T-cell (primary cell): ENCODE results near the gene ZGPAT. TPM values are rescaled to one million over a fixed set of nuclear protein-coding genes. Genes with fewer than 3 reads are reported as not detected.
A peak's percentile ranks its signal among the peaks of the same experiment; 100 is the strongest.

Experiments
- ATAC-seq, 4 experiments: fragments of 200-7000 bp in 3 of 4; fragments of 150-1000 bp in 1 of 4; cut with Tn5 transposase; replicated peaks in 1 of 4; 1 replicate in 3 of 4; 2 replicates in 1 of 4; pipeline ENCODE4 v1.10.0; 2021; ENCODE audit warnings: moderate library complexity in 3 of 4, mild to moderate bottlenecking in 2 of 4, moderate number of reproducible peaks in 1 of 4
- CTCF ChIA-PET, 2 donors: fragments of 300-600 bp; sonication (Branson Sonifier 250); formaldehyde crosslinking; loops; one replicate each; lab custom pipeline; 2022; ENCODE audit warnings: antibody characterized with exemption in 2 of 2; lab: Charles Lee
- POLR2A ChIA-PET, 2 donors: fragments of 300-600 bp; sonication (Branson Sonifier 250); formaldehyde crosslinking; loops; one replicate each; lab custom pipeline; 2022; ENCODE audit warnings: antibody characterized with exemption in 2 of 2; lab: Charles Lee
- DNase-seq, 35 experiments: peaks; one replicate each; pipeline versions ENCODE4 v3.0.0 to v3.0.0-alpha.2; 2013 to 2023
- H3K27ac ChIP-seq: one replicate; pipeline ENCODE4 v1.5.1; 2013; ENCODE audit warnings: low read length
- H3K27me3 ChIP-seq, 2 experiments: replicated peaks in 1 of 2; 1 replicate in 1 of 2; 2 replicates in 1 of 2; pipeline versions ENCODE4 v1.6.1 to v1.7.0; 2013; ENCODE audit warnings: low read length in 1 of 2, mixed read lengths in 1 of 2; ENCODE audit not compliant: control insufficient read depth in 2 of 2, insufficient read depth in 2 of 2; ENCODE audit errors: extremely low read depth in 1 of 2
- H3K36me3 ChIP-seq, 2 donors: 1 replicate in 1 of 2; 2 replicates in 1 of 2; pipeline versions ENCODE4 v1.6.1 to v1.7.0; 2013; ENCODE audit warnings: low read length in 1 of 2; ENCODE audit not compliant: control insufficient read depth in 2 of 2, insufficient read depth in 1 of 2; ENCODE audit errors: extremely low read depth in 1 of 2
- H3K4me1 ChIP-seq, 2 experiments: 1 replicate in 1 of 2; 2 replicates in 1 of 2; pipeline versions ENCODE4 v1.6.1 to v1.7.0; 2013; ENCODE audit warnings: low read length in 2 of 2, mixed read lengths in 1 of 2; ENCODE audit not compliant: insufficient read depth in 2 of 2, control insufficient read depth in 1 of 2; ENCODE audit errors: extremely low read depth in 1 of 2
- H3K4me3 ChIP-seq, 2 donors: 1 replicate in 1 of 2; 2 replicates in 1 of 2; pipeline versions ENCODE4 v1.5.1 to v1.7.0; 2013; ENCODE audit warnings: mild to moderate bottlenecking in 2 of 2, low read length in 1 of 2, moderate library complexity in 1 of 2; ENCODE audit not compliant: control insufficient read depth in 1 of 2; ENCODE audit errors: extremely low read depth in 1 of 2
- H3K9me3 ChIP-seq: 2 replicates; pipeline ENCODE4 v1.7.0; 2013
- H3K27ac Mint-ChIP-seq, 2 donors: one replicate each; pipeline ENCODE4 v1.8.0; 2020 to 2021; ENCODE audit warnings: mild to moderate bottlenecking in 2 of 2, mixed read lengths in 2 of 2
- H3K27me3 Mint-ChIP-seq, 2 donors: one replicate each; pipeline ENCODE4 v1.8.0; 2021 to 2022; ENCODE audit warnings: mixed read lengths in 2 of 2
- H3K36me3 Mint-ChIP-seq: one replicate; pipeline ENCODE4 v1.8.0; 2021; ENCODE audit warnings: mixed read lengths
- H3K4me1 Mint-ChIP-seq, 3 donors: one replicate each; pipeline ENCODE4 v1.8.0; 2020 to 2022; ENCODE audit warnings: mixed read lengths in 3 of 3, mild to moderate bottlenecking in 1 of 3
- H3K4me3 Mint-ChIP-seq, 3 donors: one replicate each; pipeline ENCODE4 v1.8.0; 2020 to 2022; ENCODE audit warnings: mild to moderate bottlenecking in 3 of 3, mixed read lengths in 3 of 3, moderate library complexity in 3 of 3
- H3K9me3 Mint-ChIP-seq, 3 donors: one replicate each; pipeline ENCODE4 v1.8.0; 2020 to 2022; ENCODE audit warnings: mixed read lengths in 3 of 3
- WGBS: methylation state at CpG from one replicate; pipeline ENCODE4 v1.1.5; 2013; ENCODE audit warnings: missing lambda C conversion rate; ENCODE audit not compliant: insufficient coverage; 5-methylcytosine and 5-hydroxymethylcytosine counted together
- total RNA-seq, 35 experiments: library from RNA in 6 of 35; stranded (reverse) in 6 of 35; fragments of 120-200 nt in 1 of 35; gene quantifications; one replicate each; pipeline versions ENCODE4 v1.2.1 to v1.2.4 and lab custom pipeline; 2013 to 2026

Gene ZGPAT
- total RNA-seq, 5 donors from 2014 or later (not counting 1 experiment from before 2014, with no cell fraction given): 42.7 to 71.0 (median 59.0) TPM

- 91% methylated on average over 13 of the region's 15 CpGs for WGBS
- Histone ChIP-seq H3K9me3 (no peaks in the 10 kb centered on the region), H3K27me3 (no peaks in the 10 kb centered on the region), H3K4me3 (no peak overlapping the region), H3K36me3 (peaks cover 3 to 26% of the 10 kb centered on the region in 2 donors), H3K27ac (no peak overlapping the region), H3K4me1 (peaks cover 9 to 45% of the 10 kb centered on the region in 2 experiments)
- DNase-seq (no peak), ATAC-seq (no peak)
- Mint-ChIP-seq H3K4me1 (peaks cover 11 to 15% (median 14%) of the 10 kb centered on the region in 3 donors), H3K9me3 (no peaks in the 10 kb centered on the region), H3K36me3 (no peaks in the 10 kb centered on the region), H3K27me3 (no peaks in the 10 kb centered on the region), H3K4me3 (no peak overlapping the region), H3K27ac (no peak overlapping the region)
- ChIA-PET POLR2A (no interaction called here), CTCF (no interaction called here)
Observed at GRCh38 chr20:63745424-63745805, 37.6 kb downstream of the ZGPAT start.

- no peaks in the 10 kb centered on the region for H3K27me3 ChIP-seq
- H3K27me3 Mint-ChIP-seq: no peaks in the 10 kb centered on the region
- H3K36me3 Mint-ChIP-seq: no peaks in the 10 kb centered on the region
- ATAC-seq (no peak), DNase-seq (no peak)
- peak overlapping the region in 1 of 2 donors; percentile 69 for H3K27ac Mint-ChIP-seq
- H3K4me3 Mint-ChIP-seq: no peak overlapping the region
- POLR2A ChIA-PET: no interaction called here
- no peak overlapping the region for H3K27ac ChIP-seq
- peaks cover 12 to 45% of the 10 kb centered on the region in 2 experiments for H3K4me1 ChIP-seq
- no peaks in the 10 kb centered on the region for H3K9me3 Mint-ChIP-seq
- H3K4me1 Mint-ChIP-seq: peaks cover 17 to 22% (median 21%) of the 10 kb centered on the region in 3 donors
- H3K4me3 ChIP-seq: no peak overlapping the region
- WGBS: 94% methylated on average over 18 of the region's 26 CpGs
- H3K9me3 ChIP-seq: no peaks in the 10 kb centered on the region
- CTCF ChIA-PET: no interaction called here
- H3K36me3 ChIP-seq: peaks cover 3 to 24% of the 10 kb centered on the region in 2 donors
Observed at GRCh38 chr20:63745961-63746731, 38.3 kb downstream of the ZGPAT start.

- Histone ChIP-seq H3K9me3 (no peaks in the 10 kb centered on the region), H3K4me1 (peaks cover 15 to 45% of the 10 kb centered on the region in 2 experiments), H3K27ac (no peak overlapping the region), H3K36me3 (peaks cover 0 to 18% of the 10 kb centered on the region in 2 donors), H3K4me3 (no peak overlapping the region), H3K27me3 (no peaks in the 10 kb centered on the region)
- Mint-ChIP-seq H3K4me1 (peaks cover 21 to 26% (median 25%) of the 10 kb centered on the region in 3 donors), H3K9me3 (no peaks in the 10 kb centered on the region), H3K36me3 (no peaks in the 10 kb centered on the region), H3K27me3 (no peaks in the 10 kb centered on the region), H3K4me3 (no peak overlapping the region), H3K27ac (no peak overlapping the region)
- ATAC-seq (no peak), DNase-seq (no peak)
- CTCF ChIA-PET: no interaction called here
- POLR2A ChIA-PET: no interaction called here
- 93% methylated on average over 37 of the region's 47 CpGs for WGBS
Observed at GRCh38 chr20:63746751-63747315, 39.0 kb downstream of the ZGPAT start.

GRCh38 chr20:63747622-63748069 lies 39.8 kb downstream of the ZGPAT start:
- no peak overlapping the region for H3K4me3 Mint-ChIP-seq
- no peaks in the 10 kb centered on the region for H3K9me3 ChIP-seq
- H3K4me1 Mint-ChIP-seq: peaks cover 24 to 29% (median 28%) of the 10 kb centered on the region in 3 donors
- 90% methylated on average over 13 of the region's 13 CpGs for WGBS
- no peaks in the 10 kb centered on the region for H3K27me3 Mint-ChIP-seq
- H3K36me3 ChIP-seq: peaks cover 0 to 10% of the 10 kb centered on the region in 2 donors
- ATAC-seq (no peak), DNase-seq (no peak)
- no peaks in the 10 kb centered on the region for H3K9me3 Mint-ChIP-seq
- ChIA-PET POLR2A (no interaction called here), CTCF (no interaction called here)
- H3K27ac ChIP-seq: no peak overlapping the region
- H3K4me3 ChIP-seq: no peak overlapping the region
- H3K27ac Mint-ChIP-seq: no peak overlapping the region
- H3K36me3 Mint-ChIP-seq: no peaks in the 10 kb centered on the region
- no peaks in the 10 kb centered on the region for H3K27me3 ChIP-seq
- peaks cover 15 to 48% of the 10 kb centered on the region in 2 experiments for H3K4me1 ChIP-seq

GRCh38 chr20:63748070-63748933 lies 40.5 kb downstream of the ZGPAT start:
- no peak overlapping the region for H3K27ac ChIP-seq
- no peaks in the 10 kb centered on the region for H3K27me3 Mint-ChIP-seq
- H3K36me3 ChIP-seq: peaks cover 0 to 4% of the 10 kb centered on the region in 2 donors
- H3K4me3 Mint-ChIP-seq: no peak overlapping the region
- DNase-seq (no peak), ATAC-seq (no peak)
- no peaks in the 10 kb centered on the region for H3K36me3 Mint-ChIP-seq
- no peaks in the 10 kb centered on the region for H3K9me3 ChIP-seq
- no peaks in the 10 kb centered on the region for H3K9me3 Mint-ChIP-seq
- CTCF ChIA-PET: no interaction called here
- H3K4me3 ChIP-seq: no peak overlapping the region
- peaks cover 15 to 48% of the 10 kb centered on the region in 2 experiments for H3K4me1 ChIP-seq
- 87% methylated on average over 8 of the region's 20 CpGs for WGBS
- peaks cover 24 to 32% (median 28%) of the 10 kb centered on the region in 3 donors for H3K4me1 Mint-ChIP-seq
- peak overlapping the region; percentile 27 to 78 for H3K27ac Mint-ChIP-seq
- POLR2A ChIA-PET: no interaction called here
- H3K27me3 ChIP-seq: no peaks in the 10 kb centered on the region

- Mint-ChIP-seq H3K36me3 (no peaks in the 10 kb centered on the region), H3K4me1 (peaks cover 24 to 32% (median 28%) of the 10 kb centered on the region in 3 donors), H3K27me3 (no peaks in the 10 kb centered on the region), H3K27ac (peak overlapping the region; percentile 27 to 78), H3K4me3 (no peak overlapping the region), H3K9me3 (no peaks in the 10 kb centered on the region)
- ChIA-PET POLR2A (no interaction called here), CTCF (no interaction called here)
- Histone ChIP-seq H3K27ac (no peak overlapping the region), H3K4me1 (peaks cover 15 to 48% of the 10 kb centered on the region in 2 experiments), H3K9me3 (no peaks in the 10 kb centered on the region), H3K36me3 (no peaks in the 10 kb centered on the region), H3K27me3 (no peaks in the 10 kb centered on the region), H3K4me3 (no peak overlapping the region)
- DNase-seq: no peak
- ATAC-seq: no peak
- 91% methylated on average over 9 of the region's 11 CpGs for WGBS
Observed at GRCh38 chr20:63748934-63749270, 41.1 kb downstream of the ZGPAT start.
